HG02981 (cell line): Measurements from ENCODE around the gene MUC5B.

Experiments
- ATAC-seq: cut with Tn5 transposase; IDR thresholded peaks from one replicate; pipeline ENCODE4 v1.9.1; 2021; ENCODE audit warnings: mild to moderate bottlenecking, moderate library complexity; ENCODE audit not compliant: unreplicated experiment

MUC5B gene

GRCh38 chr11:1279674-1280055 lies 56.8 kb downstream of the MUC5B start:
- ATAC-seq, result no peak

GRCh38 chr11:1280116-1281035 lies 57.5 kb downstream of the MUC5B start:
- ATAC-seq, result no peak

- no peak for ATAC-seq
These were observed 58.6 kb downstream of the MUC5B start for GRCh38 chr11:1281326-1281973.

GRCh38 chr11:1281974-1282365 lies 59.1 kb downstream of the MUC5B start:
- ATAC-seq, result no peak

GRCh38 chr11:1283091-1283511 lies 60.2 kb downstream of the MUC5B start:
- ATAC-seq, result no peak

GRCh38 chr11:1283906-1284305 lies 61.0 kb downstream of the MUC5B start:
- no peak for ATAC-seq

GRCh38 chr11:1285316-1285744 lies 62.5 kb downstream of the MUC5B start:
- ATAC-seq, result no peak

GRCh38 chr11:1285876-1286275 lies 63.0 kb downstream of the MUC5B start:
- no peak for ATAC-seq

GRCh38 chr11:1287928-1288327 lies 65.1 kb downstream of the MUC5B start:
- no peak for ATAC-seq

- no peak for ATAC-seq
These were observed 65.7 kb downstream of the MUC5B start for GRCh38 chr11:1288426-1289151.

- ATAC-seq, result no peak
These were observed 66.5 kb downstream of the MUC5B start for GRCh38 chr11:1289211-1289935.

- ATAC-seq, result no peak
These were observed 67.5 kb downstream of the MUC5B start for GRCh38 chr11:1290052-1291040.

- no peak for ATAC-seq
These were observed 68.6 kb downstream of the MUC5B start for GRCh38 chr11:1291295-1292017.

GRCh38 chr11:1292018-1292643 lies 69.3 kb downstream of the MUC5B start:
- no peak for ATAC-seq

- no peak for ATAC-seq
These were observed 70.1 kb downstream of the MUC5B start for GRCh38 chr11:1292644-1293618.

- no peak for ATAC-seq
These were observed 70.8 kb downstream of the MUC5B start for GRCh38 chr11:1293619-1294015.

GRCh38 chr11:1295086-1295485 lies 72.2 kb downstream of the MUC5B start:
- no peak for ATAC-seq
